HCEC 1CT (cell line): ENCODE data around the gene CFAP97D2.

Experiments used
- DNase-seq: peaks from one replicate; pipeline ENCODE4 v3.0.0-alpha.2; 2017

CFAP97D2 gene

GRCh38 chr13:114200399-114200911, 21.4 kb downstream of the CFAP97D2 start:
- DNase-seq, result no peak

DNA sequence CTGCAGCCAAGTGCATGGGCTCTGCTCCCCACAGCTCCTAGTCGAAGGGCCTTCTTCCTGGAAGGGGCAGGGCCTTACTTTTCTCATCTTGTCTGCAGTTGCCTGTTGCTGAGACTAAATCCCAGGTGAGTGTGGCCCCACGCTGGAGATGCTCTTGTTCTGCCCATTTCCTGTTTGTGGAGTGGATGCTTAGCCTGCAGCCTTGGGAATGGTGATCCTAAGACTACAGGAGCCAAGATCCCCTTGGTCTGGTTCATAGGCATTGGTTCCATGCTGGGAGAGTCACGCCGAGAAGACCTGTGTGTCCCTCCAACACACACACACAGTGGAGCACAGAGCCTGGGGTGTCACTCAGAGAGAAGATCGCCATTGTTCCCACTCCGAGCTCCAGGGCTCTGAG, 23.5 kb downstream of the CFAP97D2 start:
- DNase-seq, result no peak

- DNase-seq, result no peak
Measured at GRCh38 chr13:114203536-114203935, 24.5 kb downstream of the CFAP97D2 start.

- DNase-seq, result no peak
Measured at GRCh38 chr13:114204894-114205293, 25.8 kb downstream of the CFAP97D2 start.

- DNase-seq, result no peak
Measured at GRCh38 chr13:114208134-114208533, 29.1 kb downstream of the CFAP97D2 start.

DNA sequence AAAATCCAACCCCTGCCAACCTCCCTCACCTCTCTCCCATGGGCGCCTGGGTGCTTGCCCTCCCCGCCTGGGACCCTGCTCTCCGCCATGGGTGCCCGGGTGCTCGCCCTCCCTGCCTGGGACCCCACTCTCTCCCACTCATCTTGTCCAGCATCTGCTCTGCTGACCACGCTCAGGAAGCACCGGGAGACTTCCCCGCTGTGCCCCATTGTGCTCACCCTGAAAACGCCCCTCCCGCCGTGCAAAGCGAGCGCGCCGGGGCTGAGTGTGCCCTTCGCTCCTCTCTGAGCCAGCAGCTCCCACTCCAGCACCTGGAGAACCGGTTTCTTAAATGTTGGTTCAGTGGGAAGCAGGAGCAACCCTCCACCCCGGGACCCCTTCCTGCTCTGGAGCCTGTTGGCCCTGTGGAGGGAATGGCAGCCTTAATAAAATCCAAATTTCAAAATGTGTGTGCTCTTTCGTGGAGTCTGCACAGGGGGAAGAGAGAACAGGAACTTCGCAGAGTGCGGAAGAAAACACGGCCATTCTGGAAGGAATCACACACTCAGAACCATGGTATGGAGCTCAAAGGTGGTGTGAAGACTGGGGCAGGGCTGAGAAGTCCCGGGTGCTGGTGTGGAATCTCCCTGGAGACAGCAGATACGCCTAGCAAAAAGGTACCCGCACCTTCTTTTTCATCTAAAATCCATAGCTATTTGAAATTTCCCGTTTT, 32.5 kb downstream of the CFAP97D2 start:
- no peak for DNase-seq

GRCh38 chr13:114212158-114212495, 33.1 kb downstream of the CFAP97D2 start:
- peak; percentile 61 for DNase-seq

DNA sequence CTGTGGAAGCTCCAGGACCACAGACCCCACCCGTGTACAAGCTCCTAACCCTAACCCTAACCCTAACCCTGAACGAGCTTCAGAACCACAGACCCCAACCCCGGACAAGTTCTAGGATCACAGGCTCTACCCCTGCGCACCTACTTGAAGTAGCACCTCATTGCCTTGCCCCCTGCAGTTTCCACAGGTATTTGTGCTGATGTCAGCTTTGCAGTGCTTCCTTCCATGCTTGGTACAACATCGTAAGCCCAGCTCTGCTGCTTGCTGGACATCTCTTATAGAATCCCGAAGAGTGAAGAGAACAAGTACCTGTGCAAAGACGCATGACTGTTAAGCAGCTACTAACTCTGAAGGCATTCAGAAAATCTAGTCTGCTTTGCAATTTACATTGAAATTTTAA, 34.9 kb downstream of the CFAP97D2 start:
- DNase-seq, result no peak

GRCh38 chr13:114219392-114219791, 40.3 kb downstream of the CFAP97D2 start:
- no peak for DNase-seq

DNA sequence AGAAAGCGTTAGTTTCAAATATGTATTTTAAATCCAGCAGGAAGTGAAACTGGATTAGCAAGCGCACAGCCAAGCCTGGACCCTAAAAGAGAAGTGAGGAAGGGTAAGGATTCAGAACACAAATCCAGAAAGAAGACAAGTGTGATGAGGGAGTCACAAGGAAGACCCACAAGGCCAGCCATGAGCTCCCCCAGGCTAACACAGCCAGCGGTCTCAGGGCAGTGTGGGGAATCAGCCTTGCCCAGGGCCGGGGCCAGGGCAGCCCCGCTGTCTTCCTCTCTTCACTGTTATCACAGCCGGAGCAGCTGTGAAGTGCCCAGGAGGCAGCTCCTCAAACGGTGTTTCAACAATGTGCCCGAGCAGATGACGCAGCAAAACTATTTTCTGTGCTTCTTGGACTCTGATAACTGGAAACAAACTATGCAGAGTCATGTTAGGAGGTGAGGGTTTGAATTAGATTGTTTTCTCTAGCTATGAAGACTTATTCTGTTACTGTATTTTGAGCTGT, 43.5 kb downstream of the CFAP97D2 start:
- DNase-seq, result no peak

DNA sequence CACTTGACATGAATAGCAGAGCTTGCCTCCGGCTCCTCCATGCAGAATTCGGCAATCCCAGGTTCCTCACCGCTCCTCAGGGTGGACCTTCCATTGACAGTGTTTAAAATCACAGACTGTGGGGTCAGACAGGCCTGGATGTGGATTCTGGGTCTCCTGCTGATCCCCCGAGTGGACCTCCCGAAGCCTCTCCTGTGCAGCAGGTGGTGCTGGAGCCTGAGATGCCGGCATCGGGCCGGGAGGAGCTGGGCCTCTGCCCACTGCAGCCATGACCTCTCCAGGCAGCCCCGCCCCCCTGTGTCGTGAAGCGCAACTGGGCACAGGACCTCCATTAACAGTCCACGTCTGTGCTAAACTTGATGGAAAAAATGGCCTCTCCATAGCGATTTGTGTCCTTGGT, 45.1 kb downstream of the CFAP97D2 start:
- DNase-seq, result no peak

GRCh38 chr13:114225610-114226009, 46.6 kb downstream of the CFAP97D2 start:
- no peak for DNase-seq

GRCh38 chr13:114226088-114226487, 47.0 kb downstream of the CFAP97D2 start:
- DNase-seq, result no peak

GRCh38 chr13:114226699-114227323, 47.8 kb downstream of the CFAP97D2 start:
- DNase-seq, result peak; percentile 54

GRCh38 chr13:114227528-114227927, 48.5 kb downstream of the CFAP97D2 start:
- DNase-seq, result no peak

DNA sequence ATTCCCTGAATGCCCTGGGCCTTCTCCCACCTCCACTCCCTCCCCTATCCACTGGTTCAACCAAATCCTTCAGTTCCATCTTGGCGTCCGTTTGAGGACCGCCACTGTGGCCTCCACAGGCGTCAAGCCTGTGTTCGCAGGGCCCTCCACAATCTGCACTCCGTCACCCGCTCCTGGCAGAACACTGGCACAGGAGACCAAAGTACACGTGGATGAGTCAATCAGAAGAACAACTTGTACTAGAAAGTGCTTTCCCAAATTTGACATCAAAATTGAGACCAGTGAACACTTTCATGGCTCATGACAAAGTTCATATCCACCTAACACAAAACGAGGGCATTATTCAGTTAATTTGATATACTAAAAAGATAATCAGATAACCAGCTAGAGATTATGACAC, 49.1 kb downstream of the CFAP97D2 start:
- no peak for DNase-seq

- no peak for DNase-seq
Measured at GRCh38 chr13:114229506-114229905, 50.4 kb downstream of the CFAP97D2 start.

GRCh38 chr13:114230117-114230516, 51.1 kb downstream of the CFAP97D2 start:
- DNase-seq, result no peak

DNA sequence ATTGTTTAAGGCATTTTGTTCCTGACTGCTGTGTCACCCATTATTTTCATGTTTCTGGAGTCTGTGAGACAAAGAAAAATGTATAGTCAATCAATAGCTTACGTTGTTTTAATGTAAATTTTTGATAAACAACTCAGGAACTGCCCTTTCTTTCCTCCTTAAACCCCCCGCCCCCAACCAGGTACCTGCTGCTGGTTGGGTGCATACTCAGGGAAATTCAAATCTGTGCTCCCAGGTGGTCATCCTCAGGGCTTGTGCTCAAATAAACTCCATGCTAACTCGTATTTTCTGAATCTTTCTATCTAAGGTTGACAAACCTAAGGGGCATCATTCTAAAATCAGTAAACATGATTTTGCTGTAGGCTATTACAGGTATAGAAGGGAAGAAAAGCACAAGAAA, 51.5 kb downstream of the CFAP97D2 start:
- DNase-seq, result no peak

GRCh38 chr13:114231886-114232285, 52.8 kb downstream of the CFAP97D2 start:
- no peak for DNase-seq

GRCh38 chr13:114234266-114234644, 55.2 kb downstream of the CFAP97D2 start:
- no peak for DNase-seq

DNA sequence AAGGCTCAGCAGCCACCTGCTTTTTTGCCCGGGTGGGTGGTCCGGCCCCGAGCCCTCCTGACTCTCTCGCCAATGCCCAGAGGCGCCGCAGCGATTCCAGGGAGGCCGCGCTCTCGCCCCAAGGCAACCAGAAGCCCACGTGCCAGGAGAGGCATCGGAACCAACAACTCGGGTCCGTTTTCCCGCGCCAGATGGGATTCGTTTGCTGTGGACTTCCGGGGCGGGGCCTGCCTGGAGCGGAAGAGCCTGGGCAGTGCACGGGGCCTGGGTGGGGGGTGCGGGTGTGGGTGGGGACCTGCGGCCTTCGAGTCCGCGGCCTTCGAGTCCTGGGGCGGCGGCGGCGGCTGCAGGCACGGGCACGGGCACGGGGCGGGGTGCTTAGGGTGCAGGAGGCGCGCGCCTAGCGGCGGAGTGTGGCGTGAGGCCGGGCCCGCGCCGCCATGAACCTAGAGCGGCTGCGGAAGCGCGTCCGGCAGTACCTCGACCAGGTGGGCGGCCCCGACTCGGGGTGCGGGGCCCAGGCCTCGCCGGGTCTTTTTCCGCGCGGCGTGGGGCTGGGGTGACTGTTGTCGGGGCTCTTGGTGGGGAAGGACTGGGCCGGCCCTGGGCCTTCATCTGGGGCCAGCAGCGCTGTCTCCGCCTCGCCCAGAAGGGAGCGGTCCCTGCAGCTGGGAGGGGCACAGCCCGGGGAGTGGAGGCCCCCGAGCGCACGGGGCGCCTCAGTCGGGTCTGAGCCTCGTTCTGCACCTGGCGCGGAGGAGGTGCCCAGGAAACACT, 55.8 kb downstream of the CFAP97D2 start, which contains the start of gene CDC16:
CDC16 (plus strand) TSS at position 253 of the 777 bp plus-strand sequence; CDS start at position 441, 188 bp downstream.
- DNase-seq, result peak; percentile 92

- no peak for DNase-seq
Measured at GRCh38 chr13:114235697-114236096, 56.6 kb downstream of the CFAP97D2 start.

- no peak for DNase-seq
Measured at GRCh38 chr13:114236227-114236626, 57.2 kb downstream of the CFAP97D2 start.
